ENCODE results near the gene GLDN. TPM values are rescaled to one million over a fixed set of nuclear protein-coding genes. Genes with fewer than 3 reads are reported as not detected.

The GLDN gene
- total RNA-seq, 4 donors from 2014 or later: 0.27 to 1.8 (median 1.2) TPM

DNA sequence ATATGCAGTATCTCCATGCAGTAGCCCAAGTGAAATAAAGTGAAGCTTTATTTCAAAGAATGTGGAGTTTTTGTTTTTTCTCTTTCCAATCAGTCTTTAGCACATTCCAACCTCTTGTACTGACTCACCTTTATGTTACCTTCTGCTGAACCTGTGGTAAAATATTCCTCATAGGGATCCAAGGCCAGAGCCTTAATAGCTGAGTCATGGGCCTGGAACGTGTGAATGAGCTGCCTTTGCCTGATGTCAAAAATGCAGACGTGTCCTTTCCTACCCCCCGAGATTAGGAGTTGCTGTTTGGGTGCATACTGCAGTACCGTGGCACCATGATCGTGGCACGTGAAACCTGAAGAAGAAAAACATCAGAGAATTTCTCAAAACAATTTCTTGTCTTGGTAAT lies 108.5 kb downstream of the GLDN start:
- 88 to 92% methylated on average over 6 of the region's 6 CpGs for WGBS, 2 donors
- DNase-seq: no peak
- H3K27ac ChIP-seq: no peak overlapping the region

More for the DNA sequence above, 108.5 kb downstream of the GLDN start:
- TF ChIP-seq, protein P1, sequence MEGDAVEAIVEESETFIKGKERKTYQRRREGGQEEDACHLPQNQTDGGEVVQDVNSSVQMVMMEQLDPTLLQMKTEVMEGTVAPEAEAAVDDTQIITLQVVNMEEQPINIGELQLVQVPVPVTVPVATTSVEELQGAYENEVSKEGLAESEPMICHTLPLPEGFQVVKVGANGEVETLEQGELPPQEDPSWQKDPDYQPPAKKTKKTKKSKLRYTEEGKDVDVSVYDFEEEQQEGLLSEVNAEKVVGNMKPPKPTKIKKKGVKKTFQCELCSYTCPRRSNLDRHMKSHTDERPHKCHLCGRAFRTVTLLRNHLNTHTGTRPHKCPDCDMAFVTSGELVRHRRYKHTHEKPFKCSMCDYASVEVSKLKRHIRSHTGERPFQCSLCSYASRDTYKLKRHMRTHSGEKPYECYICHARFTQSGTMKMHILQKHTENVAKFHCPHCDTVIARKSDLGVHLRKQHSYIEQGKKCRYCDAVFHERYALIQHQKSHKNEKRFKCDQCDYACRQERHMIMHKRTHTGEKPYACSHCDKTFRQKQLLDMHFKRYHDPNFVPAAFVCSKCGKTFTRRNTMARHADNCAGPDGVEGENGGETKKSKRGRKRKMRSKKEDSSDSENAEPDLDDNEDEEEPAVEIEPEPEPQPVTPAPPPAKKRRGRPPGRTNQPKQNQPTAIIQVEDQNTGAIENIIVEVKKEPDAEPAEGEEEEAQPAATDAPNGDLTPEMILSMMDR (IDR thresholded peaks at IDR 0.05): no peak
- TF ChIP-seq POLR2A (IDR thresholded peaks at IDR 0.05): no peak
- Histone ChIP-seq H3K9me3 (no peaks in the 10 kb centered on the region), H3K4me3 (replicated peaks in 1 of 3) (no peak overlapping the region), H3K36me3 (peaks cover 8 to 16% of the 10 kb centered on the region in 2 donors), H3K27me3 (no peaks in the 10 kb centered on the region), H3K4me1 (no peaks in the 10 kb centered on the region)
- intact Hi-C loops (cut with DNase I): no loop called here

Small RNA genes lying within 50 kb of the gene (microRNA-seq; reads per million reads assigned to microRNA genes)
- not detected for gene MIR7973-1
- not detected for gene MIR7973-2

Small RNA genes lying within 50 kb of the gene (small RNA-seq; reads per million reads assigned to genes)
- not detected for gene AC020891.4
- gene MIR7973-1: not detected

Other genes starting within 250 kb of the GLDN start
- 10 to 100 TPM in 2 of 4 donors, 1 to 10 TPM in 2; 3.1 to 20.7 (median 7.6) TPM for gene TNFAIP8L3, start 246.7 kb upstream of the GLDN start, total RNA-seq
- gene CYP19A1, start 3.1 kb upstream of the GLDN start, total RNA-seq: 1 to 10 TPM; 1.6 to 5.5 (median 4.5) TPM

Measured in thyroid gland (tissue), 4 donors.